Suppressor macrophage treated with lipopolysaccharide for 4 hours (primary cell): ENCODE measurements around the gene CARD19.

Experiments
- DNase-seq: peaks from one replicate; pipeline ENCODE4 v3.0.0-alpha.2; 2020

CARD19 gene

DNA sequence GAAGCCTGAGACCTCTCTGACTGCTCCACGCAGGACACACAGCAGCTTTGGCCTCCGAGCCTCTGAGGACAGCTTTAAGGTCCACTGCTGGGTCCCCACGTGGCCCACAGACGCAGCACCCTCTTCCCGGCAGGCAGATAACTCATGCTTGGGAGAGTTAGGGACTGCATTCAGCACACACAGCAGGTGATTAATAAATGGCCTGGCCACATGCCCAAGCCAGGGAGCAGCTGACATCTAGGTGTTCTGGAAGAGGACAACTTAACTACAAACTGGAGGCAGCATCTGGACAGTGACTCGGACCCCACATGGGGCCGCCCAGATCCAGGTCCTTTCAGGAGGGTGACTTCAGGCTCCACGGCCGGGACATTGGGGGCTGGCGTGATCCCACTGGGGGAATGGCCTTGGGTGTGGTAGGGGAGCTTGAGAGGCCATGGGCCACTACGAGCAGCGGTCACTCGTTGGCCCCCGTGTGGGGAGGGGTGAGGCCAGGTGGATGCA lies 26.8 kb downstream of the CARD19 start:
- DNase-seq, result no peak

DNA sequence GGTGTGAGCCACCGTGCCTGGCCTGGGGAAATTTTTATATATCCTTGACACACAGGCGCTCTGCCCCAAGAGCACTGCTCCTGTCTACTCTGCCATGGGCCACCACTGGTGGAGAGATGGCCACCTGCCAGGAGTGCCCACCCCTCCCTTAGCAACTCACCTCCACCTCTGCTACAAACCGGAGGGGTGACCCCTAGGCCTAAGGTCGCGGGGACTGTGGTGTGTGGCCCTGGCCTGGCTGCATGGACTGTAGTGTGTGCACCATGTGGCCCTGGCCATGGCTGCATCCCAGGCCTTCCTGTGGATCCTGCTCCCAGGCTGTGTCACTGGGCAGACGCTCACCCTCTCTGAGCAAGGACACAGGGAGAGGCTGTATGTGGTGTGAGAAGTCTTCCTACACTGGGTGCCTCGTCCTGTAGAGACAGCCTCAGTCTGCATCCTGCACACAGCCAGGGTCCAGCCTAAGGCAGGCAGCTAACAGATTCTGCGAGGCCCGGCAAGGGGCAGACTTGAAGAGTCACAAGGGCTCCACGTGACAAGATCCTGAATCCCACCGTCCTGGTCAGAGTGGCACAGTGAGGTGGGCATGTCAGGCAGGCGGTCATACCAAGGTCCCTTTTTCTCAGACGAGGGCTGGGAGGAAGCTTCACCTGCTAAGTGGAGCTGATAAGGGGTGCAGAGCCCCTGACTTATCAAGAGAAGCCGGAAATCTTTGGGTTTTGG lies 27.7 kb downstream of the CARD19 start:
- peak; percentile 12 for DNase-seq

DNA sequence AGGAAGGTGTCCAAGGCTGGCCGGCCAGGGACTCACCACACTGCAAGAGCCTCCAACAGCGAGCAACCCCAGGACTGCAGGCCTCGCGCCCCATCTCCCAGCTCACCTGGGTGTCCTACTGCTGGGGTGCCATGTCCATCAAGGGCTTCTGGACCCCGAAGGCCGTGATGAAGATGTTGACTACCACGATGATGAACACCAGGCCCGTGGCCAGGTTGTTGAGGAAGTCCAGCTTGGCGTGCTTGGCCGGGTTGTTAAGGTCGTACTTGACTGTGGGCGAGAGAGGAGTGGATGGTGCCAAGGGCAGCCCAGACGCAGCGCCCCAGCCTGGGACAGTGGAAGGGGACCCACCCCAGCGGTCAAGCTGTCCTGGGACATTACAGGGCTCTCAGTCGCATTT lies 28.8 kb downstream of the CARD19 start:
- no peak for DNase-seq

DNA sequence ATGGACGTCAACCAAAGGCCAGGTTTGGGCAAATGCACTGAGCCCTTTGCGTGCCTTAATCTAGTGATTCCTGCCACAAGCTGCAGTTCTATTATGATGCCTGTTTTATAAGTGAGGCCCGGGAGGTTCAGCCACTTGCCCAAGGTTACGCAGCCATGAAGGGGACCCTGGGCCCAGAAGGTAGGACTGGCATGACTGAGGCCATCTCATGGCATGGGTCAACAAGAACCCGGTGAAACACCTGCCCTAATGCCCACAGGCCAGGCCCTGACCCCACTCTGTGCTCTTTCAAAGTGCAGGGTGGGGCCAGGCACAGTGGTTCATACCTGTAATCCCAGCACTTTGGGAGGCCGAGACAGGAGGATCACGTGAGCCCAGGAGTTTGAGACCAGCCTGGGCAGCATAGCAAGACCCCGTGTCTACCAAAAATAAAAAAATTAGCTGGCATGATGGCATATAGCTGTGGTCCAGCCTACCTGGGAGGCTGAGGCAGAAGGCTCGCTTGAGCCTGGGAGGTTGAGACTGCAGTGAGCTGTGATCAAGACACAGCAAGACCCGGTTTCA lies 29.4 kb downstream of the CARD19 start:
- no peak for DNase-seq

DNA sequence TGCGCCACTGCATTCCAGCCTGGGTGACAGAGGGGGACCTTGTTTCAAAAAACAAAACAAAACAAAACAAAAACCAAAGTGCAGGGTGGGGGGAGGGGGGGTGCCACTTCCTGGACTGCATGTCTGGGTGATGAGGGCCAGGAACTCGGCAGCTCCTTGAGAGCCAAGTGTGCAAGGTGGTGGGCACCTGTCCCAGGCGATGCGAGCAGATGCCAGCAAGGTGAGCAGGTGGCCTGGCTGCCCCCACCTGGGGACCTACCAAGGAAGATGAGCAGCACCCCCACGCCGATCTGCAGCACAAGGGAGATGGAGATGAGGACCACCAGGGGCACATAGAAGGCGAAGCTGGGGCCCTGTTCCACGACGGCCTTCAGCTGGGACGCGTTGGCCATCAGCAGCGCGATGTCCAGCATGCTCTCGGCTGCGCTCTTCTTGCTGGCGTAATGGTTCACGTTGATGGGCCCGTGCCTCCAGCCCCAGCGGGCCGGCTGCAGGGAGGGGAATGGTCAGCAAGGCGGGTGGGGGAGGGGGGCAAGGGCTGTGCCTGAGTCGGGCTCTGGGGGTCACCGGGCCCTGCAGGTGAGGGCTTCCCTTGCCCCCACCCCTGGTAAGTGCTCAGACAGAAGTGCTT lies 30.2 kb downstream of the CARD19 start:
- peak; percentile 18 for DNase-seq

DNA sequence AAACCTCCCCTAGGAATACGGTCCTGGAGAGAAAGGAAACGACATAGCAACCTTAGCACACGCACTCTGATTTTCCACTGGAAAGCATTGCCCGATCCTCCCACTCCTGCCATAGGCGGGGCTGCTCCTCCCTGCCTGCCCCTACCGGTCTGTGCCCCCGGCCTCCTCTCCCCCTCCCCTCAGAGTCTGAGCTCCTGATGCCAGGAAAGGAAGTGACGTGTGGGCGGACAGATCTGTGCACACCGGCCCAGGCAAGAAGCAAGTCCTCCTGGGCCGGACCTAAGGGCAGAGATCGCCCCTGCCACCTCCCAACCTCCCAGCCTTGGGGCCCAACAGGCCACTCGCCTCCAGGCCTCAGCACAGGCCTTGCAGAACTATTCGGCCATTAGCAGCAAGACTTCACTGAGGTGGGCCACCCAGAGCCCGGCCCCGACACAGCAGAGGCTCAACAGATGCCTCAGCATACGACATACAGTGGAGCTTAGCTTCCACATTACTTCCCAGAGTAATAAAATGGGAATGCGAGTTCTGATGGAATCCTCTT lies 30.9 kb downstream of the CARD19 start:
- peak; percentile 40 for DNase-seq

DNA sequence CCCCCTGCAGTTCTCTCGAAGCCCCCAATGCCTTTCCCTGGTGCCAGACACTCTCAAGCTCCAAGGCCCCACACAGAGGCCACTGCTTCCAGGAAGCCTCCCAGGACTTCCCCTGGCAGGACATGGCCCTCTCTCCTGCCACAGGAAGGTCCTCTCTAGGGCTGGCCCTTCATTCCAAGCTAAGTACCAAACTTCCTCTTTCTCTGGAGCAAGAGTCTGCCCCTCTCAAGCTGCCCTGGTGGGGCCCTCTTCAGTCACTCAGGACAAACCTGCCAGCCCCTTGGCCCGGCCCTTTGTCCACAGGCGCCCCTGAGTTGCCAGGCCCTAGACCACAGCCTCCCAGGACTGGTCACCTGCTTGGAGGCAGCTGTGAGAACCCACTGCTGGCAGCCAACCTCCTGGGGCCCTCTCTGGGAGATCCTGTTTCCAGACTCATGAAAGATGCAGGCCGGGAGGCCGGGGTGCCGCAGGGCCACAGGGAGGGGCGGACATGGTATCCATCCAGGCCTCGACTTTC lies 31.4 kb downstream of the CARD19 start:
- DNase-seq, result peak; percentile 68

DNA sequence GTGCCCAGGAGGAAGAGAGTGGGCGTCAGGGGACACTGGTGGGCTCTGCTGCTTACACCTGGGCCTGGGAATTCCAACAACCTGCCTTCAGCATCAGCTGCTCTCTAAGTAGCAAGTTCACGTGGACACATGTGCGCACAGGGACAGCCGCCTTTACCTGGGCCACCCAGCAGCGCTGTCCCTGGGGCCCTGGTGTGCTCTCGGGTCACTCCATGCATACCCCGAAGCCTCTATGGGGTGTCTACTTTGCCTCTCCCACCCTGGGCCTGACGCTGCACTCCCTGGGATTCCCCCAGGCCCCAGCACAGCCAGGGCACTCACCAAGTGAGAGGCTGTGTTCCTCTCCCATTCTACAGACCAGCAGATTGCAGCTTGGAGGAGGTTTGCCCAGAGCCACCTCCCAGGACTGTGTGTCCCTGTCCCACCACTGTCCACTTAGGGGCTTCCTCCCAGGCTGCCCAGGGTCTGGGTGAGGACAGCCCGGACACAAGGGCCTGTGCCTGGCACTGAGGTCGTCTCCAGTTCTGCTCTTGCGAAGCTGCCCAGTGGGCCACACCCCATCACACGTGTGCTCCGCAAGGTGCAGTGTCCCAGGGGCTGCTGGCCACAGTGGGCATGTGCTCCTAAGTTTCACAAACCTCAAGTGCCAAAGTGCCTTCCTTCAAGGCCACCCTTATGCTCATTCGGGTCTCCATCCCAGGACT lies 32.1 kb downstream of the CARD19 start:
- peak; percentile 14 for DNase-seq

DNA sequence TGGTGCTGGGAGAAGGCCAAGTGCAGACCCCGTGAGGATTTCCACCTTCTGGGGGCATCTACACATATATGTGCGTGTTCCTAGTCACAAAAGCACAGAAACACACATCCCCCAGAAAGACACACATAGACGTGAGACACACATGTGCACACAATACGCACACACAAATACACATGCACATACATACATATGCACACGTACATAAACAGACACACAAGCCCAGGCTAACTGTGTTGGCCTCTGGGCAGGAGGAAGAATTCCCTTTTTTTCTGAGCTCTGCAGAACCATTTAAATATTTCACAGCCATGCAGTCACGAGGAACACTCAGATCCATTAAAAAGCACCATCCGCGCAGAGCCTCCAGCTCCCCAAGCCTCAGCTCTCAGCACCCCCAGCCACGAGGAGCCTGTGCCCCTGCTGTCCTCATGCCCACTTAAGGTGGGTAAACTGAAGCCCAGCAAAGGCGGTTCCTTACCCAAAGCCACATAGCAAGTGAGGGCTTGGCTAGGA lies 32.8 kb downstream of the CARD19 start:
- DNase-seq, result no peak

DNA sequence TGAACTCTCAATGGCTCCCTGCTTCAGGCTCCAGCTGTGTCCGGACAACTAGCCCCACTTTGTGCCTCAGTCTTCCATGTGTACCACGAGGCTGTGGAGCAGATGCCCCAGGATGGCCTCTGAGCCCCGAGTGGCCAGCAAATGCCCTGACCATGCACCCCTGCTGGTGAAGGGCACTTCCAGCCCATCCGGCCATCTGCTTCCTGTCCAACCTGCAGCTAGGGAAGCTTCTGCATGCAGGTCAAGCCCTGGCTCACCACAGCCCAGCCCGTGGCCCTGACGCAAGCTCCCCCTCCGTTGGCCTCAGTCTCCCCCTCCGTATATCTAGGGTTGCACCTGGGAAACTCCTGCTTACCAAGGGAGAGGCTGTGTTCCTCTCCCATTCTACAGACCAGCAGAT lies 33.3 kb downstream of the CARD19 start:
- no peak for DNase-seq

DNA sequence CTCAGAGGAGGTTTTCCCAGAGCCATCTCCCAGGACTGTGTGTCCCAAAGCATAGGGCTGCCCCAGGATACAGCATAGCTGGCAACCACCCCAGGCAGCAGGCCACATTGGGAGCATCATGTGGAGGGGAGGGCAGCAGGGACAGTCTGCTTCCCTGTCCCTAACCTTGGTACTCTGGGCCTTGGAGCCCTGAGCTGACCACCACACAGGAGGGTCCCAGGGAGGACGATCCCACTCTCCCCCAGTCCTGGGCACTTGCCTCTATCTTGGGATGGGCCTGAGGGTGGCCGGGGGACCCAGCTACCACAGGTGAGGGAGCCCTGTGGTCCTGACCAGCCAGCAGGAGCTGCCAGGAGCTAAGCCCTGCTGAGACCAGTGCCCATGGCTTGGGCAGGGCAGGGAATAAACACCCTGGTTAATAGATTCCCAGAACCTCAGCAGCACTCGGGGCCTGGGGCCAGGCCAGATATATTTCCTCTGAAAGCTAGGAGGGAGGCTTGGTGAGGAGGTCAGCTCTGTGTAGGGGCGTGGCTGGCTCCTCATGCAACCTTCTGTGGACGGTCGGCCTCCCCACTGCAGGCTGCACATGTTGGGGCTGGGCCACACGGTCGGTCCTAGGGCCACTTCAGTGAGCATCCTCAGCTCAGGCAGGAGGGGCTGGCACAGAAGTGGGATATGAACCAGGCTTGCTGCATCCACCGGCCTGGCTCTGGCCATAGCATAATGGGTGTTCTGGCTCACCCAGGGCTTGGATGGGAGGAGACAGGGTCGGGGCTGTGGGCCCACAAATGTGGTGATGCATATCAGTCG lies 33.9 kb downstream of the CARD19 start:
- peak; percentile 10 for DNase-seq

DNA sequence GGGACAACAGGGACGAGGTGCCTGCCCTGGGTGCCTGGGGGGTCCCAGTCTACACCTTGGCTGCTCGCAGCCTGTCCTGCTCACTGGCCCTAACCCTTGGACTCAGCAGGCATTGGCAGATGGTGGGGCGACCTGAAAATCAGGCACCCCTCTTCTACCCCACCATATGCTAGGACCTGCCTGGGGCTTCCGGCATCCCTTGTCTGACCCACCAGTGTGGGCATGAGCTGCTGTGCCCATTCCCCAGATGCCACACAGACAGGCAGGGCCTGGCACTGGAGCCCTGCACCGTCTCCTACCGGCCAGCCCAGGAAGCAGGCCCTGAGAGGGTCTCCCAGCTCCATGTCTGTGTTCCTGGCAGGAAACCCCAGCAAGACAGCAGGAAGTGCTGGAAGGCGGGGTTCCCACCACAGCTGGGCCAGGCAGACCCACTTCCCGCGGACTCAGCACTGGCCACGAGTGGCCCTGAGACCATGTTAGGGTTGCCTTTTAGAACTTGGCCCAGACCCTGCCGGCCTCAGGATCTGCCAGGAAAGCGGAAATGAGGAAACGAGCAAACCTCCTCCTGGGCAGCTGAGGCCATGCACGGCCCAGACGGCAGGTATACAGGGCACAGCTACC lies 35.0 kb downstream of the CARD19 start:
- no peak for DNase-seq

DNA sequence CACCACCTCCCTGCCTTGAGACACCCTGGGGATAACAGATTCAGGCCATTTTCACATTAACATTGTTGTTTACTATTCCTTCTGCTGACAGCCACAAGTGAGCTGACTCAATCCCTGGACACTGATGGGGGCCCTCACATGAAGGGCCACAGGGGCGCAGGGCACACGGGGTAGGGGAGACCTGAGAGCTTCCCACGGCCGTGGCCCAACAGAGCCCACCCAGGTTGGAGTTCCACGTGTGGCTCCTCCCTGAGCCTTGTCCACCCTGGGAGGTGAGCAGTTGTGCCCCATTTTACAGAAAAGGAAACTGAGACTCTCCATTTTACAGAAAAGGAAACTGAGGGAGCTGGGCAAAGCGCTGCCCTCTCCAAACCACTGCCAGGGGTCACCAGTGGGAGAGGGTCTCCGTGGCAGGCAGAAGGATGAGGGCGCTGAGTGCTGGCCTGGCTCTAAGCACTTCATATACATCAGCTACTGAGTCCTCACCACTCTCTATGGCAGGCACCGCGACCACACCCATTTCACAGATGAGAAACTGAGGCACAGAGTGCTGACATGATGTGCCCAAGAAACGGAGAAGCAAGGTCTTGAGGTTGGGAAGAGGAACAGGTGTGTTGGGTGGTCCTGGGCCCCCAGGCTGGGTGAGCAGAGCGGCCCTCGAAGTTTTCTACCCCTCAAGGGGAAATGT lies 35.7 kb downstream of the CARD19 start:
- DNase-seq, result no peak

DNA sequence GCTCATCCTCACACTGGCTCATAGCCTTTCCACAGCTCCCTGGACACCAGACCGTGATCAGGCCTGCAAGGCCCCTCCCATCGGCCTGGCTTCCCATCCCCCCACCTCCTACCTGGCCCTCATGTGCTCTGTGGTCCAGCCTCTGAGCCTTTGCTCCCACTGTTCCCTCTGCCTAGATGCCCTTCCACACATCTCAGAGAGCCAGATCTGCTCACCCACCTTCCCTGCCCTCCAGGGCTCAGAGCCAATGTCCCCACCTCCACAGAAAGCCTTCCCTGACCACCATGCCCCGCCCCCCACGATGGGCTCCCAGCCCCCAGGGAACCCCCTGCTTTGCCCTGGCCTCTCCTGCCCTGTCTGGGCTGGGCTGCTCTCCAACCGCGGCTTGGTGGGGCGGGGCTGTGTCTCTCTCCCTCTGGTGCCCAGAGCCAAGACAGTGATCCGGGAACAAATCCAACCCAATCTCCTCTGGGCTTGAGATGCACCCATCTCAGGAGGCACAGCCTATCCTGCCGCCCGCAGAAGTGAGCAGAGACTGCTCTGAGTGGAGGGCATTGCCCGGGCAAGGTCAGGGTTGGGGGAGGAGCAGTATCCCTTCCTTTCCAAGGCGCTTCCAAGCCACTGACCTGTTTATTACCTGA lies 36.4 kb downstream of the CARD19 start:
- DNase-seq, result no peak

DNA sequence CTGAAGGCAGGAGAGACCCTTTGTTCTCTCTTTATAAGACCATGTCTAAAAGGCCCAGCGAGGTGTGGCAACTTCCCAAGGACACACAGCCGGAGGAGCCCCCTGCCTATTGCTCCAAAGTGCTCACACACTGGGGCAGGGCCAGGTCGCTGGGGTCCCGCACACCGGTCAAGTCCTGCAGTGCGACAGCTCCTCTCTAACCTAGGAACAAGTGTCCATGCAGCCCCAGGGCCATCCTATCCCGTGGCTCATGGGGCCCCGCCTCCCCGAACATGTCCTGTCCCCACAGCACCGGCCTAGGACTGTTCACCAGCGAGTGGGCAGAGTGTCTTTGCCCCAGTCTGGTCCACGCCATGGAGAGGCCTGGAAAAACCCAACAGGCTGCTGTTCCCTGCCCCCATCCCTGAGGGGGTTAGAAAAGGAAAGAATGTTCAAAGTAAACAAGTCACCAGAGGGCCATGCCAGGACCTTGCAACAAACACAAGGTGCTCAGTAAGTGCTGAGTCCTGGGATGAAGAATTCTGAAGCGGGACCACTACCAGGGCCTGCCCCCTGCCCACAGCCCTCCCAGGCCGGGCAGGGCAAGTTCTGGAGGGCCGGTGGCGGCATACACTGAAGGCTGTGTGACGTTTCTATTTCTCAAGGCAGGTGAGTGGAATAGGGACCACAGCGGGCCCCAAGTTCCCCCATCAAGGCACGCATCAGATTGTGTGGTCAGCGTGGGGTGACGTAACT lies 37.1 kb downstream of the CARD19 start:
- peak; percentile 92 for DNase-seq

DNA sequence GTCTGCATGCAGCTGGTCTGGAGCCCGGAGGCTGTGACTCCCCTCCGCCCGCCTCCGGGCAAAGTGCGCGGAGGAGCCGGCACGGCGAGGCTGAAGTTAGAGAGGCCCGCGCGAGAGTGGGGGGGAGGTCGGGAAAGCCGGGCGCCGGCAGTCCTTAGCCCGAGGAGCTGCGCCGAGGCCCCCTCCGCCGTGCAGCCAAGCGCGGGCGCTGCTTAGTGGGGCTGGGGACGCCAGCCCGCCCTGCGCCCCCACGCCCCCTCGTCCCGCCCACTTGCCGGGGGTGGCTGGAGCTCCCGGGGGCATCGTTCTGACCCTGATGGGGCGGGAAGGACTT lies 37.6 kb downstream of the CARD19 start:
- DNase-seq, result no peak

DNA sequence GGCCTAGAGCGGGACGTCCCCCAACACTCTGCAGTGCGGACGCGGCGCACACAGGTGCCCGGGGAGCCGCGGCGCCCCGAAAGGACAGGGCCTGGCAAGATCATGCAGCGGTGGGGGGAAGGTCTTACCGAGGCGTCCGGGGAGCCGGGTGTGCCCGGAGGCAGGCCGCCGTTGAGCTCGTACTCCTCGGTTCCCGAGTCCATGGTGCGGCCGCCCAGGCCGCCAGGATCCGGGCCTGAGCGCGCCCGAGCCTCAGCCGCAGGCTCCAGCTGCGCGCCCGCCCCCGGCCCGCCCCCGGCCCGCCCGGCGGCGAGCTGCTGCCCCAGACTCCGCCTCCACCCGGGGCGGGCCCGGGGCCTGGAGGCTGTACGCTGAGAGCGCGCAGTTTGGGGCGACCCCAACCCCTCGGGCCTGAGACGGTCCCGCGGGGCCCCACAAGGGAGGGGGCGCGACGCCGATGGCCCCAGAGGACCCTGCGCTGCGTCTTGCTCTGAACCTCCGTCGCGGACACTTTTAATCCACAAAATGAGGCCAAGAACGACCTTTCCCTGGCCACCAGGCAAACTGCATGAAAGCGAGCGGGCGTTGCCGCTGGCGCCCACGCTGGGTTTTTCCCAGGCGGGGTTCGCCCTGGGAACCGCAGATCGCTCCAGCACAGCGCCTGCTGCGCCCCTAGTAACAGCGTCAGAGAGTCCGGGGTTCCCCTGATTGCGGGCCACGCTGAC lies 38.2 kb downstream of the CARD19 start, which contains the start of gene NINJ1:
TSS of gene NINJ1 (minus strand) at position 237 of the 725 bp plus-strand sequence. CDS start at position 203, 34 bp downstream.
- DNase-seq, result peak; percentile 99

DNA sequence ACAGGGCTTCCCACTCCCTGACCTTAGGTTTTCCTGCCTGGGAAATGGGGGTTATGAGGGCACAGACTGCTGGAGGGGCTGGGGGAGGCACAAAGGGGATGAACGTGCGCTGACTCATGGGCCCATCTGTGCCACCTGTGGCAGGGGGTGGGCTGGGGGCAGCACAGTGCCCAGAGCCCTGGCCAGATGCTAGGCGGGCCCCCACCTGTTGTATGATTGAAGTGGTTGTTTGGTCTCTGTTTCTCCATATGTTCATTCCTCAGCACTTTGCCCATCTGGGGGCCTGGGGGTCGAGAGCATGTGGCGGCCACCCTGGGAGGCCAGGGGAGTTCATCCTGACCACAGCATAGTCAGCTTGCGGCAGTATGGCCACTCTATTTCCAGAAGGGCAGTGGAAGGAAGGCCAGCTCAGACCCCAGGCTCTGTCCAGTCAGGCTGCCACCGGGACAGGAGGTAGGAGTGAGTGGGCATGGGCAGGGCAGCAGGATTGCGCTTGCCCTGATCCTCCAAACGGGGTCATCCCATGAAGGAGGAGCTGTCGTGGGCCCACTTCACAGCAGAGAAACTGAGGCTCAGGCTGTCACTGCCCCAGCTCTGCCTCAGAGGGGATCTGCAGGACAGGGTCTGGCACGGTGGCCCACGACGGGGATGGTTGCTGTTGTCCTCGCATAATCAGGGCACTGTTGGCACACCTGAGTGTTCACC lies 38.9 kb downstream of the CARD19 start:
- no peak for DNase-seq
